HG02623 (cell line): ENCODE measurements around the gene IDH3B.

ENCODE experiments used
- ATAC-seq: cut with Tn5 transposase; IDR thresholded peaks from one replicate; pipeline ENCODE4 v1.9.1; 2021; ENCODE audit warnings: moderate library complexity; ENCODE audit not compliant: unreplicated experiment

Gene IDH3B

DNA sequence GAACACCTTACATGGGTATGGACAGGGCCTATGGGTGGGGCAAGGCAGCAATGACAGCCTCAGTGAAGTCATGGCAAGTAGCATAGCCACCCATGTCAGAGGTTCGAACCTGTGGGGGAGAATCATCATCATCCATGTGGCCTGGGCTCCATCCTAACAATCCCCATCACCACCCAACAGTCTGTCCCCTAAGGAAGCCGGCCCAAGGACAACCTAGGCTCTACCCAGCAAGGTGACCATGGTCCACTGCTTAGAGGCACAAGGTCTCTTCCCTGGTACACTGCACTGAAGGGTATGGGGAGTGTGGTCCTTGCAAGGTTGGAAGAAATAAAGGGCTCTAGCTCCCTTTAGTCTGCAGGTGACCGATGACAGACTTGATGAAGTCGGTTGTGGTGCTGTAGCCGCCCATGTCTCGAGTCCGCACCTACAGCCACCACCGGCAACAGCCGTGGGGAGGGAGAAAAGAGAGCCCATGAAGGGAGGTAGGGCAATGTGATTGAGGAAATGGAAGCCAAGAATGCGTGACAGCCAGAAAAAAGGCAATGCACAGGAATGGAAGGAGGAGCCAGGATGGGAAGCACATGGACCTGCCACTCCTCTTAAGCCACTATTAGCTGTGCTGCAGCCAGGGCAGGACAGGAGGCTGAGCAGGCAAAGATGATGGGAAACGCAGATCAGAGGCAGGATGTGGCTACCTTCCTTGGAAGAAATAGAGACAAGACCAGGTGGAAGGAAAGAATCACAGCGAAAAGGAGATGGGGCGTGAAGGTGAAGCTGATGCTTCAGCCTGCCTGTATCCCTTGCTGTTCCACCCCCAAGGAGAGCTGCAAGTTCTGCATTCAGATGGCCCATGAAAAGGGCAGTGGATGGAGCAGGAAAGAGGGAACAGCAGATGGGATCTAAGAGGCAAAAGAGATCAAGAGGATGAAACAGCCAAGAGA is 5.3 kb downstream of the IDH3B start:
- ATAC-seq, result no peak

DNA sequence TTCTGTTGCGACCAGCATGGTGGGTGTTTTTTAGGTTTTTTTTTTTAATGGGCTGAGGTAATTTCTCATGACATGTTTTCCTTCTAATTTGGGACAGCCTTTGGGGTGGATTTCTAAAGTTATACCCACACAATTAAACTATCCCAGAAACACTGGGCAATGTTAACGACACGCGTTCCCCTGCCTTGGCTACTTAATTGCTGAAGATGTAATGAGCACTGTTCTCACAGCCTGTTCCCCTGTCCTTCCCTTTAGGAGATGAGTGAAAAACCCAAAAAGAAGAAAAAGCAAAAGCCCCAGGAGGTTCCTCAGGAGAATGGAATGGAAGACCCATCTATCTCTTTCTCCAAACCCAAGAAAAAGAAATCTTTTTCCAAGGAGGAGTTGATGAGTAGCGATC is 6.3 kb downstream of the IDH3B start:
- ATAC-seq, result no peak

DNA sequence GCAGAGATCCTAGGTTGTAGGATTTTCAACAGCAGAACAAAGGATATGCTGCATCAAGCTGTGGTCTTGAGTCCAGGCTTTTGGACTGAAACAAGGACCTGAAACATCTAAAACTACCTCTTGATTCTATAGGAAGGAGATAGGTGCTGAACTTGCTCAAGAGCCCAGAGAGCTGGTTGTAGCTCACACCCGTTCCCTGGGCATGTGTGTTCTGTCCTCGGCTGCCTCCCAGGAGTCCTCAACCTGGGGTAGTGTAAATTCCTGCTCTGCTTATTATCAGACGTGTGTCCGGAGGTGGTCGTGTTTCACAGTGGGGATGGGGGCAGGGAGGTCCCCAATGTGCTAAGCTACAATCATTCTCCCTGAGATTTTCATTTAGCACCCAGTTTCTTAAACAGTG is 6.8 kb downstream of the IDH3B start:
- no peak for ATAC-seq

DNA sequence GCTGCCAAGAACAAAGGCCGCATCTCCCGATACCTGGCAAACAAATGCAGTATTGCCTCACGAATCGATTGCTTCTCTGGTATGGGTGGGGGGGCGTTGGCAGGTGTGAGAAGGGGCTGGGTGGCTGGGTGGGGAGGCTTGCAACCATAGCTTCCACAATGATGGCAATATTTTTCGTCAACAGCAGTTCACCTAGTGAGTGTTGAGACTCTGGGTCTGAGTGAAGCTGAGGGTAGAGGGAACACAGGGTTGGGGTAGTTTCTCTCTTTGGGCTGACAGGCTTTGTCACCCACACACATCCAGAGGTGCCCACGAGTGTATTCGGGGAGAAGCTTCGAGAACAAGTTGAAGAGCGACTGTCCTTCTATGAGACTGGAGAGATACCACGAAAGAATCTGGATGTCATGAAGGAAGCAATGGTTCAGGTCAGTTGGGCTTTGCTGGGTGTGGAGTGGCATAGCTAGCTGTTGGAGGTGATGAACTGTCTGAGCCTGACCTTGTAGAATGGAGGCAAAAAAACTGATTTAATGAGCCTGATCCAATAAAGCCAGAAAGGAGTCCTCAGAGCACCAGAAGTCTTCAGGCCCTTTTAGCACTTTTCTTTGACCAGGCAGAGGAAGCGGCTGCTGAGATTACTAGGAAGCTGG is 7.4 kb downstream of the IDH3B start:
- no peak for ATAC-seq

DNA sequence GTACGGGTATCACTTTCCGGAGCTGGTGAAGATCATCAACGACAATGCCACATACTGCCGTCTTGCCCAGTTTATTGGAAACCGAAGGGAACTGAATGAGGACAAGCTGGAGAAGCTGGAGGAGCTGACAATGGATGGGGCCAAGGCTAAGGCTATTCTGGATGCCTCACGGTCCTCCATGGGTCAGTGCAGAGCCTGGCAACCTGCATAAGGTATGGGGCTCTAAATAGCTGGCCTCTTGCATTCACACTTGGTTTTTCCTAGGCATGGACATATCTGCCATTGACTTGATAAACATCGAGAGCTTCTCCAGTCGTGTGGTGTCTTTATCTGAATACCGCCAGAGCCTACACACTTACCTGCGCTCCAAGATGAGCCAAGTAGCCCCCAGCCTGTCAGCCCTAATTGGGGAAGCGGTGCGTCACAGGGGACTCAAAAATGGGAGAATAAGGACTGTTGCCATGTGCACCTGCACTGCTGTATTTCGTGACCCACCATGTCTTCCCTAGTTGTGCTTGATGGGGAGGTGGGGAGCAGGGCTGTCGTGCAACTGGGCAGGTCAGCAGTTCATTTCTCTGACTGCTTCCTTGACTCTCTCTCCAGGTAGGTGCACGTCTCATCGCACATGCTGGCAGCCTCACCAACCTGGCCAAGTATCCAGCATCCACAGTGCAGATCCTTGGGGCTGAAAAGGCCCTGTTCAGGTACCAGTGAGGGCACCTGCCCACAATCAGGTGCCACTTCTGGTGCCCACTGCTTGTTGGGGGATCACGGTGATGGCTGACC is 8.5 kb downstream of the IDH3B start:
- ATAC-seq, result no peak

DNA sequence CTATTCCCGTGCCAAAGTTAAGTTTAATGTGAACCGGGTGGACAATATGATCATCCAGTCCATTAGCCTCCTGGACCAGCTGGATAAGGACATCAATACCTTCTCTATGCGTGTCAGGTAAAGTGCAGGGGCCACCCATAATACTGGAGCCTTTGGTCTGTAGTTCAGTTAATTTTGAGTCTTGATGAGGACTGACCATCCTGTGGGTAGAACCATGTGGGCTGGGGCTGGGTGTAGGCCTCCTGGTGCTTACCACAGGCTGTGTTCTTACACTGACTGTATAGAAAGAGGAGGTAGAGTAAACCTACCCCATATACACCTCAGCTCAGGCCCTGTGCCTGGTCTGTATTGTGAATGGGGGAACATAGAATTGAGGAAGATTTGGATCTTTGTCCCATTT is 9.2 kb downstream of the IDH3B start:
- ATAC-seq, result no peak

DNA sequence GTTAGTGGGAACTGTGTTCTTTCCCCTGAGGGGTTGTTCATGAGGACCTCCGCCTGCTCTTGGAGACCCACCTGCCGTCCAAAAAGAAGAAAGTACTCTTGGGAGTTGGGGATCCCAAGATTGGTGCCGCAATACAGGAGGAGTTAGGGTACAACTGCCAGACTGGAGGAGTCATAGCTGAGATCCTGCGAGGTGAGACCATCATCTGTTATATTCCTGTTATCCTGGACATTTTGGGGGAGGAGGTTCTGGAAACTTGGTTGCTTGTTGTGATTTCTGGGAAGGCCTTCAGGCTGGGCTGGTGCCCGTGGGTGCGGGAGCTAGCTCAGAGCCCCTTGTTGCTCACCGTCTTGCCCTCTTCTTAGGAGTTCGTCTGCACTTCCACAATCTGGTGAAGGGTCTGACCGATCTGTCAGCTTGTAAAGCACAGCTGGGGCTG is 9.6 kb downstream of the IDH3B start:
- no peak for ATAC-seq

DNA sequence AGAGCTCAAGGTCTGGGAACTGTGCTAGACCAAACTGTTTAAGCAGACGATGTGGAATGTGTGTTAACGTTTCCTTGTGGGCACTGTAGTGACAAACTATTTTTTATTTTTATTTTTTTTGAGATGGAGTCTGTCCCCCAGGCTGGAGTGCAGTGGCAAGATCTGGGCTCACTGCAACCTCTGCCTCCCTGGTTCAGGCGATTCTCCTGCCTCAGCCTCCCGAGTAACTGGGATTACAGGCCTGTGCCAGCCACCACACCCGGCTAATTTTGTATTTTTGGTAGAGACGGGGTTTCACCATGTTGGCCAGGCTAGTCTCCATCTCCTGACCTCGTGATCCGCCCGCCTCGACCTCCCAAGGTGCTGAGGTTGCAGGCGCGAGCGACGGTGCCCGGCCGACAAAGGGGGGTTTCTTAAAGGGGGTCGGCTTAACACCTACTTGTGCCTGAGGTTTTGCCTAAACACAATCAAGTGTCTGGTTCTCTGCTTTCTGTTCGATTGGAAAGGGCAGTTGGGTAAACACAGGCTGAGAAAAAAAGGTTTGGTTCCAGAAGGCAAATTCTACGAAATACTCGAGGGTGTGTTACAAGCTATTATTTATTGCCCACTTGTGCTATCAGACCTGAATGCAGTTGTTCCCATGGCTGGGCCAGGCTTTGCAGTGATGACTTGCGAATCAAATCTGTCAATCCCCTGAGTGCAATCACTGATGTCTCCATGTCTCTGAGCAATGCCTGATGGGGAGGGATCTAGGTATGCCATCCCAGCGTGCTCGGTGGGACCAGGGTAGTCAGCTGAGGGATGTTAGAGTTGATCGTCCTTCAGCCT is 10.2 kb downstream of the IDH3B start:
- no peak for ATAC-seq

DNA sequence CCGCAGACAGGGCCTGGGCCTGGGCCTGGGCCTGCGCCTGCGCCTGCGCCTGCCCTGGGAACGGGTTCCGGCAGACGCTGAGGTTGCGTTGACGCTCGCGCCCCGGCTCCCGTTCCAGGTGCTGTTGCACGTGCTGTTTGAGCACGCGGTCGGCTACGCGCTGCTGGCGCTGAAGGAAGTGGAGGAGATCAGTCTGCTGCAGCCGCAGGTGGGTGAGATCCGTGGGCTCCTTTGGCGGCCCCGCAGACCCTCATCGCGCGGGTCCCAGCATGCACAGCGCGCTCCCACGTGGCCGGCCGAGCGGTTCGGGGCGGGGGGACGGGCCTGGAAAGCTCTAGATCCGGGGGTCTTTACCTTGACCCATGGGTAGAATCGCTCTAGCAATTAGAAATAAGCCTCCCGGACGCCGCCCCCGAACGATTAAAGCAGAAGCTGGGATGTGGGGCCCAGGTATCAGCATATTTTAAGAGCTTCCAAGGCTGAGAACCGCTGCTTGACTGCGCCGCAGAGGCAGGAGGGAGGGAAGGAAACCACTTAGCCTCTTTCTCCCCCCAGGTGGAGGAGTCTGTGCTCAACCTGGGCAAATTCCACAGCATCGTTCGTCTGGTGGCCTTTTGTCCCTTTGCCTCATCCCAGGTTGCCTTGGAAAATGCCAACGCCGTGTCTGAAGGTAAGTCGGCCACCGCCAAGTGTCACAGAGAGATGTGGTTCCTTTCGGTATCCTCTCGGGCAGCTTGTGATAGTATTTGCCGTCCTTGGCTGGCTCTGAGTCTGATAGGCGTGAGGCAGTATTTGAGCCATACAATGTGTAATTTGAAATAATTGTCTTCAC is 11.1 kb downstream of the IDH3B start:
- peak; percentile 38 for ATAC-seq

DNA sequence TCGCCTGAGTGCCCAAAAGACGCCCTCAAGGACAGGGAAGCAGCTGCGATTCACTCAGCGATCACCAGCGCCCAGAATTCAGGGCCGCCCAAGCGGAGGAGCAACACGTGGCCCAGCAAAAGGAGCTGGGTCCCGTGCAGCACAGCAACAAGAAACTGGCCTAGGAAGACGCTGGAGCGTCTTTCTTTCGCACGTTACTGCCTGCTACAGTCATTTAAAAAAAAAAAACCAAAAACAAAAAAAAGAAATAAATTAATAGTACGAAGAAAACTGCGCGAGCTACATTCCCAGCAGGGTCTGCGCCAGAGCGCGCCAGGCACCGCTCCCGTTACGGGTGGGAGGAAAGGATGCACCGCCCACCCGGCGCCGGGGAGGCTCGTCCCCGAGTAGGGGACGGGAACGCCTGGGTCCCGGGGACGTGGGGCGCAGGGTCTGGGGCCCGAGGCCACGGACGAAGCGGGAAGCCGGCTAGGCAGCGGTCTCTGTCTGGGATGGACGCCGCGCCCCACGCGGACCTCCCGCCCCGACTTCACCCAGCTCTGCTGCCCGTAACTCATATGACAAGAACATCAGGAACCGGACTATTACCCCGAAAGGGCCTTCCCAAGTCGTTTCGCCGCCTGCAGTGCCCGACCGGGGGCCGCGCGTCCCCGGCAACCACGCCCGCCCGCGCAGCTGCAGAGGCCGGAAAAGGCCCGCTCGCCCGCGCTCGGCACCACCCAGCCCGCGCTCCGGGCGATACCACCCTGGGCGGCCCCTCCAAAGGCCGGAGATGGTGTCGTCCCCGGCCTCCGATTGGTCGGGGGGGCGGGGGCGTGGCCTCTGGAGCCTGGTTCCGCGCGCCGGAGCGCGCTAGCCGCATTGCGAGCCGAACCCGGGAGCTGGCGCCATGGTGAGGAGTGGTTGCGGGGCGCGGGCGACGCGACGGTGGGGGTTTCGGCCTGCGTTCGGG is 12.0 kb downstream of the IDH3B start, which contains the start of gene NOP56:
TSS of gene NOP56 (plus strand) at position 861 of the 952 bp plus-strand sequence. CDS start at position 890, 29 bp downstream.
- peak; percentile 76 for ATAC-seq

DNA sequence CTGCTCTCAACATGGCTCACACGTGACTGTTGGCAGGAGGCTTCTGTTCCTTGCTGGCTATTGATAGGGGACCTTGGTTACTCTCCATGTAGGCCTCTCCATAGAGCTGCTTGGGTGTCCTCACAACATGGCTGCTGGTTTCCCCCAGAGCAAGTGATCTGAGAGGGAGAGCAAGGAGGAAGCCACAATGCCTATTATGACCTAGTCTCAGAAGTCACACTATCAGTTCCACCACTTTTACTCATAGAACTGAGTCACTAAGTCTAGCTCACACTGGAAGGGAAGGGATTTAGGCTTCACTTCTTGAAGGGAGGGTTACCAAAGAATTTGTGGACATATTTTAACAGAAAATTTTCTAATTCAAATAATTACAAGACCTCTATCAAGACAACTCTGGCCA is 20.3 kb downstream of the IDH3B start:
- no peak for ATAC-seq

DNA sequence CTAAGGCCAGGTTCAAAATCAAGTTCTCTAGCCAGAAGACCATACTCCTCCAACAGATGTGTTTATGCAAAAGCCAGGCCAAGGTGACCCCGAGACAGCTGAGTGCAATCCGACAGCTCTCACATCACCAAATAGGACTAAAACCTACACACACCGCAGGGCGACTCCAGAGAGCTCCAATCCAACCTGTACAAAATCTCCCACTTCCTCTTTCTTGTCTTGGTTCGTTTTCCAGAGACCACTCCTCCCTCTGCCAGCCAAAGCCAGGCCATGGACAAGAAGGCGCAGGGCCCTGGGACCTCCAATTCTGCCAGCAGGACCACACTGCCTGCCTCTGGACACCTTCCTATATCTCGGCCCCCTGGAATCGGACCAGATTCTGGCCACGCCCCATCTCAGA is 23.1 kb downstream of the IDH3B start:
- no peak for ATAC-seq

DNA sequence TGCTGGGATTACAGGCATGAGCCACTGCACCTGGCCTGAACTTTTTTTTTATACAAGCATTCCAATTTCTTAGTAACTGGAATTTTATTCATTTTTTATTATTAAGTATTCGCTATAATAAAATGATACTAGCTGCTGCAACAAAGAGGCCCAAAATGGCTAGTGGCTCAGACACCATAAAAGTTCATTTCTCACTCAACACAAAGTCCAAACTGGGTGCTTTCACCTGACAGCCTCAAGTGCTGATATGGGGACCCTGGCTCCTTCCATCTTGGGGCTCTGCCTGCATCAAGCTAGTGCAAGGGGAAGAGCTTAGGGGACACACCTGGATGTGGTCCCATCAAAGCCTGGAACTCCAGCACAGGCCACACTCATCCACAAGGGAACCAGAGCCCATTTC is 23.8 kb downstream of the IDH3B start:
- no peak for ATAC-seq

DNA sequence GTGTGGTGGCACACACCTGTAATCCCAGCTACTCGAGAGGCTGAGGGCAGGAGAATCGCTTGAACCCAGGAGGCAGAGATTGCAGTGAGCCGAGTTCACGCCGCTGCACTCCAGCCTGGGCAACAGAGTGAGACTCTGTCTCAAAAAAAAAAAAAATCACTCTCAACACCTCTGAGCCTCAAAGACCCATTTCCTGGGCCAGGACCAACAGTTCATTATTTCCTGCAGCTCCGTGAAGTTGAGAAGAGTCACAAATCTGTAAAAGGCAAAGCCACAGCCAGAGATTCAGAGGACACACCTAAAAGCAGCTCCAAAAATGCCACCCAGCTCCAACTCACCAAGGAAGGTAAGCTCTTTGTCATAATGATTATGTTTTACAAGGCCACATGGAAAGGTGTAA is 26.8 kb downstream of the IDH3B start:
- no peak for ATAC-seq

DNA sequence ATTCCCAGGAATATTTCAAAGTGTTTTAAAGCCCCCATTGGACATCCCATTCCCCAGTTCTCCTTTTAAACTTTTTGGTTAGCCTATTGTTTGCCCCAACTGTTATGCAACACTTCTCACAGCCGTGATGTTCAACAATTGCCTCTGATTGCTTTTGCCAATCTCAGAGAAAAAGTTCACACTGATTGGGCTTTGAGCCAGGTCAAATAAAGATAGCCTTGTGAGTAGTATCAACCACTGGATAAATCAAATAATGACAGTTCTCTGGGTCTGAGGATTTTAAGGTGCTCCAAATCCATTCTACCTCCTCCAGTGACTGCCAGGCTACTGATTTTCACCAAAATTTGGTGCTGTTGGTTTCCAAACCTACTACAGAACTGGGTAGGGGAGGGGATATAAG is 30.6 kb downstream of the IDH3B start:
- no peak for ATAC-seq

DNA sequence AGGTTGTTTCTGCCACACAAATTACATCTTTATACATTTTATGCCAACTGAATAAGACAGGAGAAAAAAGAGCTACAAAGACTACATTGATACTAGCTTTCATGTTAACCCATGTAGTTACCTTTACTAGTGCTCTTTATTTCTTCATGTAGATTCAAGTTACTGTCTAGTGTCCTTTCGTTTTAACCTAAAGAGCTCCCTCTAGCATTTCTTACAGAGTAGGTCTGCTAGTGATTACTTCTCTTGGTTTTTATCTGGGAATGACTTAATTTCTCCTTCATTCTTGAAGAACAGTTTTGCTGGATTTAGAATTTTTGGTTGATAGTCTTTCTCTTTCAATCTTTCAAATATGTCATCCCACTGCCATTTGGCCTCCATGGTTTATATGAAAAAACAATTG is 32.8 kb downstream of the IDH3B start:
- no peak for ATAC-seq

DNA sequence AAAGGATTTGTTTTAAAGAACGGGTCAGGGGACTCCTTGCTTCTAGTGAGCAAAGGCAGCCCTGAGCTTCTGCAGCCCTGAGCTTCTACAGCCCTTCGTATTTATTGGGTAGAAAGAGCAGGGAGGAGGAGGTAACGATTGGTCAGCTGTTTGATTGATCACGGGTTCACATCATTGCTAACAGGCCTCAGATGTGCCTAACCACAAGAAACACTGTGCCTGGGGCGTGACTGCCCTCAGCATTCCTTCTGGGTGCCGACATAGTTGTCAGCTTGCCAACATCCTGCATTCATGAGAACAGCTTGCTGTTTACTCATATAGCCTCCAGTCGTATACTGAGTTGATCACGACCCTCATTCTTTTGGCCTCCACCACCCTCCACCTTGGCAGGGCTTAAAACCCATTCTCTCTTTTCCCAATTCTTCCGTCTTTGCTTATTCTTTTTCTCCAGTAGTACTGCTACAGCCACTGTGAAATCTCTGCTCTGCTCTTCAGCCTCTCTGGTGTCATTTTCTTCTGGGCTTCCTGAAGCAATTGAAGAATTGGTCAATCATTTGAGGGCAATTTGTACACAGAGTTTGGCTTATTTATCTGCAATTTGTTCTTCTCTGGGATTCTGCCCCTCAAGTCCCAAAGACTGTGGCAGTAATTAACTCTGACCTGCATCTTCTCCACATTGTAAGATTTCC is 37.0 kb downstream of the IDH3B start:
- no peak for ATAC-seq

DNA sequence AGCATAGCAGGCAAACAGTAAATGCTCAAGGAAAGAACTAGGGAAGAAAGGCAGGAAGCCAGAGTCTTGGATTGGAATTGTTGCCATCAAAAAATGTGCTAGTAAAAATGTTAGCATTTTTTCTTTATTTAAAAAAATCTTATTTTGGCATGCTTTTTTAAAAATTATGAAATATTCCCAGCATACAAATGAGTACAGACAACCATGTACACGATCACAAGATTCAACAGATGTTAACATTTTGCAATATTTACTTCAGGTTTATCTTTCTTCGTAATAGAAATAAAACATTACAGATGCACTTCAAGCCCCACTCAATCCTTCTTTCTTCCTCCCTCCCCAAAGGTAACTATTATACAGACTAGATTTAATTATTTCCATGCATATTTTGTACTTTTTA is 39.0 kb downstream of the IDH3B start:
- no peak for ATAC-seq
